B cell (primary cell): ENCODE data around the gene NKAIN2. TPM values are rescaled to one million over a fixed set of nuclear protein-coding genes. Genes with fewer than 3 reads are reported as not detected.

Experiments
- ATAC-seq: fragments of 200-7000 bp; cut with Tn5 transposase; one replicate; pipeline ENCODE4 v1.10.0; 2021; ENCODE audit warnings: low read depth, mild to moderate bottlenecking, moderate number of reproducible peaks, moderate library complexity
- CTCF ChIA-PET: fragments of 350-600 bp; sonication (Branson Sonifier 250); formaldehyde crosslinking; loops from one replicate; lab custom pipeline; 2021; ENCODE audit warnings: antibody characterized with exemption, inconsistent platforms; lab: Charles Lee
- POLR2A ChIA-PET: fragments of 350-600 bp; sonication (Branson Sonifier 250); formaldehyde crosslinking; loops from one replicate; lab custom pipeline; 2021; ENCODE audit warnings: antibody characterized with exemption; lab: Charles Lee
- DNase-seq: peaks from one replicate; pipeline ENCODE4 v3.0.0; 2013
- H2AFZ ChIP-seq: 2 replicates; pipeline ENCODE4 v1.6.1; 2012; ENCODE audit warnings: mild to moderate bottlenecking, low read depth, low read length; ENCODE audit not compliant: insufficient read depth, poor library complexity, severe bottlenecking
- H3K27ac ChIP-seq, 2 donors: 1 replicate in 1 of 2; 2 replicates in 1 of 2; pipeline ENCODE4 v1.5.1; 2012 to 2013; ENCODE audit warnings: low read length in 2 of 2, mild to moderate bottlenecking in 2 of 2, moderate library complexity in 1 of 2
- H3K27me3 ChIP-seq, 4 experiments: fragments of 200-600 bp in 1 of 4; sonication (generic) in 1 of 4; replicated peaks in 1 of 4; 1 replicate in 2 of 4; 2 replicates in 2 of 4; pipeline versions ENCODE4 v1.6.1 to v1.7.0; 2013 to 2016; ENCODE audit warnings: low read length in 3 of 4, mild to moderate bottlenecking in 2 of 4, mixed read lengths in 1 of 4, moderate library complexity in 1 of 4; ENCODE audit not compliant: insufficient read depth in 4 of 4, control insufficient read depth in 3 of 4; ENCODE audit errors: control extremely low read depth in 1 of 4
- H3K36me3 ChIP-seq, 2 experiments: replicated peaks in 1 of 2; 1 replicate in 1 of 2; 2 replicates in 1 of 2; pipeline versions ENCODE4 v1.6.1 to v1.7.1; 2013; ENCODE audit warnings: low read length in 1 of 2; ENCODE audit not compliant: insufficient read depth in 2 of 2, control insufficient read depth in 1 of 2; ENCODE audit errors: control extremely low read depth in 1 of 2, extremely low read depth in 1 of 2
- H3K4me1 ChIP-seq, 2 donors: fragments of 200-600 bp in 1 of 2; sonication (generic) in 1 of 2; 1 replicate in 1 of 2; 2 replicates in 1 of 2; pipeline versions ENCODE4 v1.5.1 to v1.6.1; 2013 to 2017; ENCODE audit warnings: low read length in 2 of 2; ENCODE audit not compliant: control insufficient read depth in 2 of 2, insufficient read depth in 2 of 2
- H3K4me2 ChIP-seq: replicated peaks from 2 replicates; pipeline ENCODE3; 2012; ENCODE audit warnings: mild to moderate bottlenecking, low read depth, low read length; ENCODE audit not compliant: poor library complexity, severe bottlenecking
- H3K4me3 ChIP-seq, 5 experiments: fragments of 200-600 bp in 1 of 5; sonication (generic) in 1 of 5; 1 replicate in 3 of 5; 2 replicates in 2 of 5; pipeline versions ENCODE4 v1.5.1 to v1.7.0; 2011 to 2016; ENCODE audit warnings: low read length in 4 of 5, mild to moderate bottlenecking in 4 of 5, low read depth in 2 of 5, control low read depth in 1 of 5, moderate library complexity in 1 of 5; ENCODE audit not compliant: insufficient read depth in 1 of 5; ENCODE audit errors: control extremely low read depth in 1 of 5, extremely low read depth in 1 of 5
- H3K79me2 ChIP-seq: fragments of 200-600 bp; sonication (generic); one replicate; pipeline ENCODE4 v1.6.0; 2016; ENCODE audit warnings: low read length; ENCODE audit not compliant: control insufficient read depth, insufficient read depth
- H3K9ac ChIP-seq: fragments of 200-600 bp; sonication (generic); 2 replicates; pipeline ENCODE4 v1.6.1; 2017; ENCODE audit warnings: mild to moderate bottlenecking, low read length, moderate library complexity
- H3K9me3 ChIP-seq, 3 donors: one replicate each; pipeline versions ENCODE4 v1.6.1 to v1.7.1; 2013; ENCODE audit warnings: low read length in 2 of 3; ENCODE audit not compliant: control insufficient read depth in 2 of 3, insufficient read depth in 1 of 3; ENCODE audit errors: control extremely low read depth in 1 of 3
- H4K20me1 ChIP-seq: 2 replicates; pipeline ENCODE4 v1.6.0; 2012; ENCODE audit warnings: mild to moderate bottlenecking, low read length; ENCODE audit not compliant: insufficient read depth, control insufficient read depth, poor library complexity, severe bottlenecking
- H3K27ac Mint-ChIP-seq: one replicate; pipeline ENCODE4 v1.8.0; 2021; ENCODE audit warnings: mixed read lengths
- H3K27me3 Mint-ChIP-seq: one replicate; pipeline ENCODE4 v1.8.0; 2021; ENCODE audit warnings: mixed read lengths
- H3K4me1 Mint-ChIP-seq: one replicate; pipeline ENCODE4 v1.8.0; 2021; ENCODE audit warnings: mixed read lengths
- H3K4me3 Mint-ChIP-seq: one replicate; pipeline ENCODE4 v1.8.0; 2021; ENCODE audit warnings: mixed read lengths
- H3K9me3 Mint-ChIP-seq: one replicate; pipeline ENCODE4 v1.8.0; 2022; ENCODE audit warnings: mixed read lengths; ENCODE audit not compliant: insufficient read depth
- CTCF ChIP-seq: fragments of 200-600 bp; IDR thresholded peaks from one replicate; pipeline ENCODE4 v1.8.0; 2022; ENCODE audit warnings: antibody characterized with exemption, mild to moderate bottlenecking
- EZH2 ChIP-seq: IDR thresholded peaks from 2 replicates; pipeline ENCODE4 v1.6.1; 2012; ENCODE audit warnings: borderline replicate concordance, low read depth, mild to moderate bottlenecking, moderate library complexity, low read length; ENCODE audit not compliant: insufficient read depth, poor library complexity, severe bottlenecking
- WGBS: methylation state at CpG from one replicate; pipeline ENCODE4 v1.1.5; 2013; ENCODE audit warnings: missing lambda C conversion rate; ENCODE audit not compliant: insufficient coverage; 5-methylcytosine and 5-hydroxymethylcytosine counted together
- intact Hi-C: fragments of 100-400 bp; cut with micrococcal nuclease; formaldehyde crosslinking; loops from one replicate; pipeline ENCODE4 v1.10.0; 2022
- polyA plus RNA-seq: library from polyadenylated mRNA; depleted of rRNA; stranded (reverse); fragments of >200 nt; gene quantifications from 2 replicates; pipeline ENCODE4 v1.2.3, GENCODE V29; 2012
- total RNA-seq, 2 donors: library from RNA; stranded (reverse); fragments of 120-200 nt in 1 of 2; gene quantifications; 1 replicate in 1 of 2; 2 replicates in 1 of 2; pipeline versions ENCODE4 v1.2.3 to v1.2.4, GENCODE V29; 2013 to 2022

Gene NKAIN2
- total and polyA plus RNA-seq, 2 donors (not counting 1 experiment from before 2014, with no cell fraction given) = not detected

DNA sequence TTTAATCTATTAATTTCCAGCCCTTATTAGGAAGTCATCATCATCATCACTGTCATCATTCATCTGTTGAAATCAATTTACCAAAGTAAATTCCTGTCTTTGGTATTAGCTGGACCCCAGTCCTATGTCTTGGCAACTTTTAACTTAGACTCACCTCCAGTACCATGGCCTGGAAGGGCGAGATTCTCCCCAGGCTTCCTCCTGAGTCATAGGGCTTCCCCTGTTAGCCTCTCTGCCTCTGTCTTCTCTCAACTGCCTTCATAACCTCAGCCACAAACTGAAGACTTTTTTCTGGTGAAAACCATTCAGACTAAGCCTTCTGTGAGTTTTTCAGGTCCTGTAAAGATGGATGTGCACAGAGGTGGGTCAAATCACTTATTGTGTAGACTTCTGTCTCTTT, 95.0 kb downstream of the NKAIN2 start:
- POLR2A ChIA-PET = no interaction called here
- Mint-ChIP-seq H3K4me1 (no peaks in the 10 kb centered on the region), H3K27ac (no peak overlapping the region), H3K27me3 (no peaks in the 10 kb centered on the region), H3K9me3 (no peaks in the 10 kb centered on the region), H3K4me3 (no peak overlapping the region)
- CTCF ChIA-PET = no interaction called here
- H3K9ac ChIP-seq = no peak overlapping the region
- TF ChIP-seq CTCF (no peak), EZH2 (no peak)
- no peaks in the 10 kb centered on the region for H3K79me2 ChIP-seq
- H4K20me1 ChIP-seq = no peaks in the 10 kb centered on the region
- no peaks in the 10 kb centered on the region for H3K9me3 ChIP-seq
- no peak for ATAC-seq
- no peak overlapping the region for H3K27ac ChIP-seq
- H3K36me3 ChIP-seq = no peaks in the 10 kb centered on the region
- H3K4me3 ChIP-seq = no peak overlapping the region
- no peaks in the 10 kb centered on the region for H3K4me1 ChIP-seq
- intact Hi-C loops = no loop called here
- WGBS = 50% methylated on average over 1 of the region's 1 CpG
- no peak overlapping the region for H3K4me2 ChIP-seq
- H2AFZ ChIP-seq = no peak overlapping the region
- DNase-seq = no peak
- no peaks in the 10 kb centered on the region for H3K27me3 ChIP-seq

DNA sequence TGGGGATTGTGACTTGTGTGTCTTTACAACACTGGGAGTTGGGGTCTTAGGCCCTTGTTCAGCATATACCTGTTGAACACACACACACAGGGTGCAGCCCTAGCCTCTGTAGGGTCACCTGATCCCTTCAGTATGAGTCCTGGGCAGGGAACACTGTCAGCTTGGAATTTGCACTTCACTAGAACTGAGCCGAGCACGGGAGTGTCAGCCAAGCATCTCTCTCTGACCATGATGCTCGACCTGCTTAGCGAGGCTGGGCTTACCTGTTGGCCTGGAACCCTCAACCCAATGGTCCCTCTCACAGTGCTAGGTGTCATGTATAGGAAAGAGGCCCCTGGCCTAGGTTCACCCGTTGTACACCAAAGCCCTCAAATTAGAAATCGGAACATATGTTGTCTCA, 96.1 kb downstream of the NKAIN2 start:
- no peak overlapping the region for H3K4me3 ChIP-seq
- ChIA-PET POLR2A (no interaction called here), CTCF (no interaction called here)
- H3K4me2 ChIP-seq = no peak overlapping the region
- Mint-ChIP-seq H3K27ac (no peak overlapping the region), H3K4me3 (no peak overlapping the region), H3K27me3 (no peaks in the 10 kb centered on the region), H3K9me3 (no peaks in the 10 kb centered on the region), H3K4me1 (no peaks in the 10 kb centered on the region)
- H4K20me1 ChIP-seq = no peaks in the 10 kb centered on the region
- intact Hi-C loops = no loop called here
- no peak overlapping the region for H3K9ac ChIP-seq
- H3K4me1 ChIP-seq = no peaks in the 10 kb centered on the region
- no peaks in the 10 kb centered on the region for H3K9me3 ChIP-seq
- H3K27ac ChIP-seq = no peak overlapping the region
- no peak for ATAC-seq
- no peaks in the 10 kb centered on the region for H3K79me2 ChIP-seq
- no peaks in the 10 kb centered on the region for H3K36me3 ChIP-seq
- no peak for TF ChIP-seq CTCF
- no peak for TF ChIP-seq EZH2
- DNase-seq = no peak
- no peaks in the 10 kb centered on the region for H3K27me3 ChIP-seq
- 92% methylated on average over 2 of the region's 6 CpGs for WGBS
- no peak overlapping the region for H2AFZ ChIP-seq
